NCI-H226 (cell line): ENCODE results near the gene ZDBF2.
"Not testable (repeated sequence)": the region's sequence is repeated elsewhere in the genome, so short reads cannot be mapped to it uniquely, and the experiment has no call there.

Experiments used
- DNase-seq: peaks from one replicate; pipeline ENCODE4 v3.0.0-alpha.2; 2015

ZDBF2 gene

DNA sequence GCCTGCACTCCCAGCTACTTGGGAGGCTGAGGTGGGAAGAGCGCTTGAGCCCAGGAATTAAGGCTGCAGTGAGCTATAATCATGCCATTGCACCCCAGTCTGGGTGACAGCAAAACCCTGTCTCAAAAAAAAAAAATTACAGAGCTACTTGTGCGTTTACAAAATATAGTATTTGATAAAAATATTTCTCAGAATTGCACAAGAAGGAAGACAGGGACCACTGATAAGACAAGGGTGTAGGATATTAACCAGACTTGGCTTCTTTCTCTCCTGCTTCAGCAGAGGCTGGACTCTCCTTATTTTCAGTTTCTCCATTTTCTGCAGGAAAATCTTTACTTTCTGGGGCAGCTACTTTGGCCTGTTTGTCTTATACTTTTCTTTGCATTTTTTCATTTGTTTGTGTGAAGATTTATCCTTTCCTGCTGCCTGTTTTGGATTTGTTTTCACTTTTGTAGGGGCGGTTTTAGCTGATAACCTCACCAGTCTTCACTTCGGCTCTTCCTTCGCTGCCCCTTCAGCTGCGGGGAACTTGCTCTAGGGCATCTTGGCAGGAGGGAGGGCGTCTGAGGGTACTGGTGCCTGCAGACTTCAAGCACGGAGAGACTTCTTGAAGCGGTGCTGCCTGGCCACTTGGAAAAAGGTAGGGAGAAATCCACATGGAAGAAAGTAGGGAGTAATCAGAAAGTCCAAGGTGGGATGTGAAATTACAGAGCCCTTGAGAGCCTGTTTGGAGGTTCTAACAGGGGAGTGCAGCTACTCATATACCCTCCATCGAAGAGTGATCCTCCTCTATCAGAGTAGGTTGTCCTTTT, 14.9 kb upstream of the ZDBF2 start:
- no peak for DNase-seq

DNA sequence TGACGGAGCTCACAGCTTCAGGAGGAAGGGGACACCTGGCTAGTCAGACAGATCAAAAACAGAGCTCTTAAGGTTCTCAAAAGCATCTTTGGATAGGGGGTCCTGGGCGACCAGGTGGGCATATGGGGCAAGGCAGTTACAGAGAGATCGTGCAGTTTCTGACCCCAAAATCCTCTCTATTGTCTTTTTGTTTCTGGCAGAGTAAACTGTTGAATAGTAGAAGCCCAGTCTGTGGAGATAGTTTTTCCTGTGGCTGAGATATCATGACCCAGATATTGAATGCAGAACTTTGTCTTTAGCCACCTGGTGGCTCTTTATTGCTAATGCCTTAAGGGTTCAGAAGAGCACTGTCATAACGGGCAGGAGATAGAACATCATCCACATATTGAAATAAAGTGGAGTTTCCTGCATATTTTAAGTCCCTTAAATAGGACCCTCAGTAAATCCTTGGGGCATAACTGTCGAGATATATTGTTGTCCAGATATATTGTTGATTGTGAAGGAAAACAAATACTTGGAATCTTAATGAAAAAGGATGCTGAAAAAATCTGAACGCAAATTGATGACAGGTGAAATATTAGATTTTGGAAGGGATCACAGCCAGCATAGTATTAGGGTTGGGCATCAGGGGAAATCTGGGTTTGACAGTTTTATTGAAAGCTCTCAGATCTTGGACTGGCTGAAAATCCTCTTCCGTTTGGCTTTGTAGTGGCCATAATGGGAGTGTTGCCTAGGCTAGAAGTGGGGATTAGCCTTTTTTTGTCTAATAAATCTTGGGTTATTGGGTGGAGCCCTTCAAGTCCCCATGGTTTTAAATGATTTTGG, 14.1 kb upstream of the ZDBF2 start:
- peak; percentile 4 for DNase-seq

- DNase-seq, result no peak
Measured at GRCh38 chr2:206263959-206264603, 10.4 kb upstream of the ZDBF2 start.

- no peak for DNase-seq
Measured at GRCh38 chr2:206266130-206267125, 8.0 kb upstream of the ZDBF2 start.

DNA sequence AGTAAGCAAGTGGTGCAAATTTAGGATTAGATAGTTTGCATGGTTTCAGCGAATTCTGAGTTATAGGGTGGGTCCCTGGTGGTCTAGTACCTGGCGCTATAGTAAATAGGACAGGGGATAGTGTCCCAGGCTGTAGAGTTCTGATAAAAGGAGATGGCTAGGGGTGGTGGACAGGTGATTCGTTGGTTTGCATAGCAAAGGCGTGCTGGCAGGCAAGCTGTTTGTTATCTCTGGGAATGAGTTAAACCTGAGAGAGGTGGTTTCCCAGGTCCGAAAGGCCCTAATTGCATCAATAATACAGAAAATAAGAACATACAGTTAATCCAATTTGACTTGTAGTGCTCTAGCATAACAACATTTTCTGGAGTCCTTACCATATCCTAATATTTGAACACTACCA, 6.9 kb upstream of the ZDBF2 start:
- no peak for DNase-seq

- DNase-seq, result no peak
Measured at GRCh38 chr2:206271065-206271464, 3.4 kb upstream of the ZDBF2 start.

DNA sequence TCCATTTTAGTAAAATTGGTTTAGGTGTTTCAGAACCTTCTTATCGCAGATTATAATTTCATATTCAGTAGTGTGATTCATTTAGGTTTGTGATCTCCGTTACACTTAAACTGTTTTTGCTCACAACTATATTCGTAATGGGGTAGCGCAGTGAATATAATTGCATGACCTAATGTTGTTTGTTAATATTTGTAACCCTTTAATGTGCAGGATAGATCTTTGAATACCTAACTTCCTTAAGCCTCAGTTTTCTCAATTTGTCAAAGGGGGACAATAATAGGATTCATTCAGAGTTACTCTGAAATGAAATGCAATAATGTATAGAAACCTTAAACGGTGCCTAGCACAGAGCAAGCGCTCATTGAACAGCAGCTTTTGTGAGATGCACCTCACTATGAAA, 558 bp upstream of the ZDBF2 start:
- DNase-seq, result no peak

DNA sequence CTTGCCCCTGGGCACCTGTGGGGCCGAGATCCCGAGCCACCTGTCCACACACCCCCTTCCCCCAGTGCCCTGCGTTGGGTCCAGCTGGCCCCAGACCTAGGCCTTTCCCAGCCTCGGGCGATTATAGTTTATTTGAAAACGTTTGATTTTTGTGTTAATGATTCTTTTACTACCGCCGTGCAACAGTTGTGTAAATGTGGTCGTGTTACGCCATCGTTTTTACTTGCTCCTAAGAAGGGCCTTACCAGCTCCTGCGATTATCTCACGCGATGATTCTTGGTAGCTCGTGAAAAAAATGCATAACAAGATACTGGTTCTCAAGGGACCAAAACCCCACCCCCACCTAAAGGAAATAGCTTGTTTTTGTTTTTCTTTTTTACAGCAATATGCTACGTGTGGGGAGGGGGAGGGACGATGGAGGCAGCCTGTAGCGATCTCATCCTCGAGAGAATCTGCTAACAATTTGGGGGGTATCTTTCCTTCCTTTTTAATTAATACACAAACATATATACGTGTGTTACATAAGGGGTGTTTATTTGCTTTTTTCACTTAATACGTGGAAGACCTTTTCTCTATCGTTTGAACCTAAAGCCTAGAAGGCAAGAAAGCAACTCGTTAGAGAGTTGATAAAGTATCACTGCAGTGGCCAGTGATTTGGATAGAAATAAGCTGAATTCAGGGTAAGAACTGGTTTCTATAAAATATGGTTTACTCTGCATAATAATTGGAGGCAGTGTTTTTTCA, 1.0 kb downstream of the ZDBF2 start:
- DNase-seq, result peak; percentile 1

GRCh38 chr2:206276169-206276942, 1.9 kb downstream of the ZDBF2 start:
- no peak for DNase-seq

DNA sequence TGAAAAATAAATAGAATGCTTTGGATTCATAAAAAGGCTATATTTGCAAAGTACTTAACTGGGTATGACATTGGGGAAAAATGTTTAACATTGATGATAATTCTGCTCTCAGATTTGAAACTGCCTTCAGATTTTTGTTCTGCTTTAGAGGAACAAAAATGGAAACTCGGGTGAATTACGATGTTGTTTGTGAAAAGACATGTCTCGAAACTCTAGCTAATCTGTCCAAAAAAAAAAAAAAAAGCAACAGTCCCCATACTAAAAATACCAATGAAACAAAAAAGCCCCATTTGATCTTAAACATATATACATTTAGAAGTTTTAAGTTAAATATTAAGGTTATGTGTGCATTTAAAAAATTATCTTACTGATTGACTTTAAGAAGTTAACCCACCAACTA, 3.0 kb downstream of the ZDBF2 start:
- no peak for DNase-seq

- no peak for DNase-seq
Measured at GRCh38 chr2:206282746-206283145, 8.3 kb downstream of the ZDBF2 start.

- no peak for DNase-seq
Measured at GRCh38 chr2:206287197-206287596, 12.7 kb downstream of the ZDBF2 start.

GRCh38 chr2:206289391-206289790, 14.9 kb downstream of the ZDBF2 start:
- DNase-seq, result no peak

GRCh38 chr2:206296128-206296527, 21.7 kb downstream of the ZDBF2 start:
- DNase-seq, result peak; percentile 9

- DNase-seq, result not testable (repeated sequence)
Measured at GRCh38 chr2:206299608-206300007, 25.1 kb downstream of the ZDBF2 start.

GRCh38 chr2:206305523-206306245, 31.2 kb downstream of the ZDBF2 start:
- no peak for DNase-seq

- no peak for DNase-seq
Measured at GRCh38 chr2:206311026-206311425, 36.6 kb downstream of the ZDBF2 start.

- no peak for DNase-seq
Measured at GRCh38 chr2:206316141-206316540, 41.7 kb downstream of the ZDBF2 start.

DNA sequence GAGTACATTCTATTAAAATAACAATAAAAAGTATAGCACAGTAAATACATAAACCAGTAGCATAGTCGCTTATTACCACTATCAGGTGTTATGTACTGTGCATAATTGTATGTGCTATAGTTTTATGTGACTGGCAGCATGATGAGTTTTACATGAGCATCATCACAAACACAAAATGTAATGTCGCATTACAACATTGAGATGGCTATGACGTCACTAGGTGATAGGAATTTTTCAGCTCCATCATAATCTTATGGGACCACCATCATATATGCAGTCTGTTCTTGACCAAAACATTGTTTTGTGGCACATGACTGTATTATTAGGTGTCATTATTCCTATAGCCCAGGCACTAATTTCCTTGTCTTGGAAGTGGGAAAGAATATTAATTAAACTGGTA, 48.6 kb downstream of the ZDBF2 start:
- no peak for DNase-seq

DNA sequence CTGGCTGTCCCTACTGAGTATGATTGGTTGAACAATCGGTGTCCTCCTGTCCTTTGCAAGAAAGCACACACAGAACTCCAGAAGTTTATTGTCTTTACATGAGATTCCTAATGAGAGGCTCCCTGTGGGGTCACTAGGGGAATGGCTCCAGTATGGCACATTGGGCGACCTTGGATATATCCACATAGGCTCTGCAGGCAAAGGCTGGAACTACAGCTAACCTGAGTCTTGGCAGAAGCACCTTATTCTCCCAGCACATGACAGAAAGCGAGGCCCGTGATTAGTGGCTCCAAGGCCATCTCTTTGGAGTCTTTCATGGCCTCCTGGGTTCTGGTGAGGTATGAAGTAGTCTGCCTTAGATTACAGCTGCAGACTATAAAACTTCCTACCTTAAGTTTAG, 49.0 kb downstream of the ZDBF2 start:
- no peak for DNase-seq
